ENCODE measurements around the gene SNX18.
"Not testable (repeated sequence)": the region's sequence is repeated elsewhere in the genome, so short reads cannot be mapped to it uniquely, and the experiment has no call there.

Gene SNX18

DNA sequence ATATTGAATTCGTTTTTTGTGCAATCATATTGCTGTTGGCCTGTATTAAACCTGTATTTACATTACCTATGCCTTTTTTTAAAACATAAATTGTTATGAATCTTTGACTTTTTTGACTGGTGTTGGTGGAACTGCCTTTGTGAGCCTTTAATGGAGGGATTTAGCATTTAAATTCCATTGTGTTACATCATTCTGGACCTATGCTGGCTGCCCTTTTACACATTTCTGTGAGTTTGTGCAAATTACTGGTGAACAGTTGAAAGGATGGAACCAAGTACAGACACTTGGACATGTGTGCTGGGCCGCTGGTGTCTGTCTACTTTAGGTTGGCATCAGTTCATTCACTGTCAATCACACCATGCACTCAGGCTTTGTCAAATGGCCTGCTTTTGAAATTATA is 3.4 kb downstream of the SNX18 start:
- no peak for DNase-seq

DNA sequence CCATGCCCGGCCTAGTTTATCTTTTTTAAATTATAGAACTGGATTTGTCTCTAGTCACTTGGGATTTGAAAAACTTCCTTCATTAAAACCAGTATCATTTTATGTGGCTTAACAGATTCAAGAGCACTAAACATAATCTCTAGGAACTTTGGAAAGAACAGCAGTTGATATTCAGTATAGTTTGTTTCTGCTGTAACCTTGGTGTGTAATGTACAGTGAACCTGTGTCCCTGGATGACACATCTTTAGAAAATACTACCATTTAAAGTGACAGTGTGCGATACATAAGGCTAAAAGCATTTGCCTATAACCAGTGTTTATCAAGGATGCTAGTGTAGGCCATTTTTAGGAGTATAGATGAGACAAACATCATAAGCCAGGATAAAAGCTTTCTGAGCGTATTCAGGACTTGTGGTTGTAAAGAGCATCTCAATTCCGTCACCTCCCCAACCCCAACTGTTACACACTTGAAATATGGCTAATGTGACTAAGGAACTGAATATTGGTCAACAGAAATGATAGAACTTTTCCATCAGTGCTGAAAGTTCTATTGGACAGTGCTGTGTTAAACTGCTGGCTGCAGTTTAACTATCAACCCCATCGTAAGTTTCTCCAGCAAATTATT is 4.4 kb downstream of the SNX18 start:
- DNase-seq = no peak

DNA sequence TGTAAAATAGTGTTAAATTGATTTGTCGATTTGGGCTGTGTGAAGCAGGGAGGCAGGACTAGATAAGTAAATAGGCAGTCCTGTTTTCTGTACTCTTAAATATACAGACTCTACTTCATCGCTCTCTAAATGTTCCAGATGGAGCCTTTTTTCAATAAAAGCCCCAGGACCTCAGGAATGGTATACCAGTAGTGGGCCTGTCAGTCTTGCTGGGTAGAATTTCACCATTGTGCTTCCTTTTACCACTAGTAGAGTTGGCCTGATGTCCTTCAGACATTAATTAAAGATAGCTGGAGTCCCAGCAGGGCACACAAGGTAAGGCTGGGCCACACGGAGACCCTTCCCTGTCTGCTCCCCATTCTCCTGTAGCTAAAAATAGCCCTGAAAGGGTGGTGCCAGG is 6.0 kb downstream of the SNX18 start:
- DNase-seq = no peak

DNA sequence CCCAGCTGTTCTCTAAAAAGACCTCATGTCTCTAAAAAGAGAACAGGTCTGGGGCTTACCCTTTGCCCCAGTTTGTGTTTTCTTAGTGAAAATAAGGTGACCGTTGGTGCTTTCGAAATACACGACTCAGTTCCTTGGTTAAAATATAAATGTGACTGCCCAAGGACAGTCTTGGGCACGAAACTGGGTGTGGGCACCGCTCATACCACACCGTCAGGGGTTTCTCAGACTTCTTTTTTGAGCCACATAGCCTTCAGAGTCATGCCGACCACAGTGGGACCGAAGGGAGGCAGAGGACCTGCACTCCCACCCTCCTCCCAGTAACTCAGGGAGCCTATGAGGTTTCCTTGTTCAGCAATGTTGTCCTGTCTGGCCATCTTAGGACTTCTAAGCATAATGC is 6.5 kb downstream of the SNX18 start:
- DNase-seq = no peak

DNA sequence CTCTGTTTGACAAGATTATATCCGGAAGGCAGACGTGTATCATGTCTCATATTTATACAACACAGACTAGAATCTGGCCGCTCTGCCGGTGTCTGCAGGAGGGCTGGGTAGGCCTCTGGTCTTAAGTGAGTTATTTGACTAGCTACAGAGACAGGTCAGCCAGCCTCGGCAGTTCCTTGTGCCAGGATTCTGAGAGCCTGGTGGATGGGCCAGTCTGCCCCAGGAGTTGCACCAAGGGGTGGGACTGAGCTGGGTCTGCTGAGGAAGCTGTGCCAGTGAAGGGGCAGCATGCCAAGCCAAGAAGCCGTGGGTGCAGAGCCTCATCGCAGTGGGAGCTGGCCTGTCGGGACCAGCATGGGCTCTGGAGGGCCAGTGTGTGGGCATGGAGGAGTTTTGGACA is 7.1 kb downstream of the SNX18 start:
- DNase-seq = no peak

- DNase-seq = no peak
Measured at GRCh38 chr5:54525261-54525660, 7.7 kb downstream of the SNX18 start.

DNA sequence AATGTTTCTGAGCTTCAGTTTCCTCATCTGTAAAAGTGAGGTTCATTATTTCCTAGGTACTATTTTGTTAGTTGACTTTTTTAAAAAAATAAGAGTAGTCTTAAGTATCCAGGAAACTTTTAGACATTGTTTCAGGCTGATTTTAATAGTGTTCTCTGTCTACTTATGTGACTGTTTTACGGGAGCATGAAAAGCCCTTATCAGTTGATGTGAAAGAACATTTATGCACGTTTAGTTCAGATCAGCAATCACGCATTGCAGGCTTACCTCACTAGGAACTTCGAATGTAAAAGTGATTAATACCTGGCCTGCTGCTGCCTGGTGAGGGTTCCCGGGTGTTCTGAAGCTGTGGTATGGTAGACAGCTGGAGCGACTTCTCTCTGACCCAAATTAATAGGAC is 8.1 kb downstream of the SNX18 start:
- no peak for DNase-seq

DNA sequence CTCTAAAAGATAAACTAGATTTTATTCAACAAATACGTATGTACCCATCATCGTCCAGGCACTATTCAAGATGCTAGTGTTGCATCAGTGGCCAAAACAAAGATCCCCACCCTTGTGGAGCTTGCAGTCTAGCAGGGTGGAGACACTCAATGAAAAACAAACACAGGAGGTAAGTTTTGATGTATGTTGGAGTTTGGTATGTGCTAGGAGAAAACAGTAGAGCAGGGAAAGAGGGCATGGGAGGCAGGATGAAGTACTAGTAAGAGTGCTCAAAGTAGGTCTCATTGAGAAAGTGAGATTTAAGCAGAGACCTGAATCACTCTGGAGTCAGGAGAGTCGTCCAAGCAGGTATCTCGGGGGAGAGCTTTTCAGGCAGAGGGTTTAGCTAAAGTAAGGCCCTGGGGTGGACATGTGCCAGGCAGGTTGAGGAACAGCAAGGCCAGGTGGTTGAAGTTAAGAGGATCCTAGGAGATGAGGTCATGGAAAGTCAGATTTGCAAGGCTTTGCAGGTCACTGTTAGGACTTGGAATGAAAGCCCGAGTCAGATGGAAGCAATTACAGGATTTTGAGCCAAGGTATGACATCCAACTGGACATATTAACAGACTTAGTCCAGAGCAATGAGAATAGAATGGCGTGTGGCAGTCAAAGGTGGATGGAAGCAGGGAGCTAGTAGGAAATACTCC is 9.2 kb downstream of the SNX18 start:
- DNase-seq = no peak

- DNase-seq = no peak
Measured at GRCh38 chr5:54528633-54529209, 11.2 kb downstream of the SNX18 start.

DNA sequence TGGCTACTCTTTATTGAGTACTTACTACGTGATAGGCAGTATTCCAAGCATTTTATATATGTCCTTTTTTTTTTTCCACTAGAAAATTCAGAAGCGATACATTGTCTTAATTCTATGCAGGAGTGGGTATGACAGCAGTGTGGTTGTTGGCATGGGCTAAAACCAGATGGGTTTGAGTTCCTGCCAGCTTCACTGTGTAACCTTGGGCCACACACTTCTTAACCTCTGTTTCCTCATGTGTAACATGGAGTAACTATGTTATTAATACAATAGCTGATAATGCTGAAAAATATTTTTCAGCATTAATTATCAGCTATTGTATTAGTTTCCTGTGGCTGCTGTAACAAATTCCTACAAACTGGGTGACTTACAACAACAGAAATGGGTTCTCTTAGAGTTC is 12.0 kb downstream of the SNX18 start:
- no peak for DNase-seq

GRCh38 chr5:54531546-54531945 is 14.0 kb downstream of the SNX18 start:
- no peak for DNase-seq

DNA sequence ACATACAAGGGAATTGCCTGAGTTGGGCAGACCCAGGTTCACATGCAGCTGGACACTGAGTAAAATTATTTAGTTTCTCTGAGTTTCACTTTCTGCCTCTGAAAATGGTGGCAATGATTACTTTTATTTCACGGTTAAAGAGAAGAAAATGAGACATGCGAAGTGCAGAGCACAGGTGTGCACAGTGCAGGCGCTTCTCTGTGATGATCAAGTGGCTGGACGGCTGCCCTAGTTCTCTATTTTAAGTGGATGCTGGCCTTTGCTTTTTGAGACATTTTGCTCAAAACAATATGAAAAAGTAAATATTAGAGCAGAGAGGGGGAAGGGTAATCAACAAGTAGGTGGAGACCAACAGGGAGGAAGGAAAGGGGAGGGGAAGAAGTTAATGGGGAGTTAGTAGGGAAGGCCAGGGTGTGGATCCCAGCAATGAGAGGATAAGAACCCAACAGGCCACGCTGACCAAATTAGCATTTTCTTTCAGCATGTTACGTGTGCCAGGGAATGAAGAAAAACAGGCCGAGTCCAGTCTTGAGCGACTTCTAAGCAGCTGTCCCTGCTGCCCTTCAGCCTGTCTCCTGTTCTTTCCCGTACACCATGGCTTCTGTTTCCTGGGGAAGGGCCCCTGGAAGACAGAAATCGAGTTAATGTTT is 16.1 kb downstream of the SNX18 start:
- no peak for DNase-seq

DNA sequence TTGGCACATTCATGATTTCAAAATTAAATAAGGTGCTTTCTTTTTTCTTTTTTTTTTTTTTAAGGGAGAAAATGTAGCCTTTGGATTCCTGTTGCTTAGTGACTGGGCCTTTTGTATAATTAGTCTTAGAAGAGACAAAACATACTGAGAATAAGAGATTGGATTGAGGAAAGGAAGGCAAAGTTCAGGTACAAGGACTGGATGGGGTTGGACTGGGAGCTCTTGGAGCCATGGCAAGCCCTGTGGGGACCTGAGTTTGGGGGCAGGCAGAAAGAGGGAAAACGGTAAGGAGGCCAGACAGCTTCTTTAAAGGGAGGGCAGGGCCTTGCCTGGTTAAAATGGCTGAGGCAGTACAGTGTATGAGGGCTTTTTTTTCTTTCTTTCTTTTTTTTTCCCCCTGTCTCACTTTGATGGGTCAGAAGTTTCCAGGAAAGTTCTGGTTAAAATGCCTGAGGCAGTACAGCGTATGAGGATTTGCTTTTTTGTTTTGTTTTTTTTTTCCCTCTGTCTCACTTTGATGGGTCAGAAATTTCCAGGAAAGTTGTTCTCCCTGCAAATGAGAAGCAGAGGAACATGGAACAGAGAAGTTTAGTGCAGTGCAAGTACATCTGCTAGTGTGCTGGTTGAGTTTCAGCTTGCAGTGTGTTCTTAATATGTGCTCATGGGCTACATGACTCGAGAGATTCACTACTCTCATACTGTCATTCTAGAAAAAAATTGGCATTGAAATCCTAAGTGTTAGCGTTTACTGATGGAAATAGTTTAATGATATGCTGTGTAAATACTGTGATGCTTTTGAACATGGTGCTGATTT is 16.8 kb downstream of the SNX18 start:
- DNase-seq = no peak

GRCh38 chr5:54535149-54535844 is 17.7 kb downstream of the SNX18 start:
- no peak for DNase-seq

- DNase-seq = not testable (repeated sequence)
Measured at GRCh38 chr5:54536375-54536774, 18.8 kb downstream of the SNX18 start.

DNA sequence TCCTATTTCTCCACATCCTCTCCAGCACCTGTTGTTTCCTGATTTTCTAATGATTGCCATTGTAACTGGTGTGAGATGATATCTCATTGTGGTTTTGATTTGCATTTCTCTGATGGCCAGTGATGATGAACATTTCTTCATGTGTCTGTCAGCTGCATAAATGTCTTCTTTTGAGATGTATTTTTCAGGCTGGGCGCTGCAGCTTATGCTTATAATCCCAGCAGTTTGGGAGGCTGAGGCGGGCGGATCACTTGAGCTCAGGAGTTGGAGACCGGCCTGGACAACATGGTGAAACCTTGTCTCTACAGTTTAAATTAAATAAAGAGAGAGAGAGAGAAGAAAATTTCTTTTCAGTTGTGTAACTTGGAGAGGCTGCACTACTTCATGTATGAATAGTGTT is 19.3 kb downstream of the SNX18 start:
- not testable (repeated sequence) for DNase-seq

DNA sequence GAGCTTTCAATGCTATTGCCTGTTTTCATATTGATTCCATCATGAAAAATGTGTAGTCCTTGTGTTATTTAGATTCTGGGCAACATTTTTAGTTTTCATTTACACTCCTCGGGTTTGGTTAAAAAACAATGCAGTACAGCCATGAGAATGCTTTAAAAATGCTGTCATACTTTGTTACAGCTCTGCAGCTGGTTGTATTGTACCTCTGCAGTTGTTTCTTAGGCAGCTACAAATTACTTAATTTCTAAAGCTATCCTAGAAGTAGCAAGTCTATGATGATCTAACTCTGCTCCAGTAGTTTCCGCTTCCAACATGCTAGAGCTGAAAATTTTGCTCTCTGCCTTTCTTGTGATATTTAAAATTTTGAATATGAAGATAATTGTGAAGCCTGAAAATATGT is 20.2 kb downstream of the SNX18 start:
- DNase-seq = no peak

DNA sequence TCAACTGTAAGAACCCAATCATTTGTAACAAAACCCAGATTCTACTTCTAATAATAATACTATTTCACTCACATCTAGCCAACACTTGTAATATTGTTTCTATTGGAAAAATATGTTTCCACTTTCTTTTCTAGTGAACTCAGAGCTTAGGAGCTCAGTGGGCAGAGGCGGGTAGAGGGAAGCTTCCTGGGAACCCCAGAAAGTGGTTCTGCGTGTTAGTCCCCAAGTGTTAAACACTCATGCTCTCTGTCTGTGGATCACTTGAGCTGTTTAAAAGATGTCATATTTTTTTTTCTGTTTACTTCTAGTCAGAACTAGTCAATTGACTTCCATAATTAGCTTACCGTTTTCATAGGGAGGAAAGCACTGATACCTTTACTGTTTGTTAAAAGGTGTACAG is 20.6 kb downstream of the SNX18 start:
- no peak for DNase-seq

GRCh38 chr5:54539001-54539400 is 21.4 kb downstream of the SNX18 start:
- no peak for DNase-seq

DNA sequence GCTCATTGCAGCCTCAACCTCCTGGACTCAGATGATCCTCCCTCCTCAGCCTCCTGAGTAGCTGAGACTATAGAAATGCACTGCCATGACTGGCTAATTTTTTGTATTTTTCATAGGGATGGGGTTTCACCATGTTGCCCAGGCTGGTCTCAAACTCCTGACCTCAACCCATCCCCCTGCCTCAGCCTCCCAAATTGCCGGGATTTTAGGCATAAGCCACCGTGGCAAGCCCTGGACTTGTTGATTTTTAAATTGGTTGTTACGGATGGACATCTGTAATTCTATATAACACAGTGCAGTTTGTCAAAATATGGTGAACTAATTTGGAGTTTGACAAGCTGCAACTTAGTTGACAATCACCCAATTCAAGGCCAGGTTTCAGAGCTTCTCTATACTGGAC is 22.7 kb downstream of the SNX18 start:
- DNase-seq = no peak

DNA sequence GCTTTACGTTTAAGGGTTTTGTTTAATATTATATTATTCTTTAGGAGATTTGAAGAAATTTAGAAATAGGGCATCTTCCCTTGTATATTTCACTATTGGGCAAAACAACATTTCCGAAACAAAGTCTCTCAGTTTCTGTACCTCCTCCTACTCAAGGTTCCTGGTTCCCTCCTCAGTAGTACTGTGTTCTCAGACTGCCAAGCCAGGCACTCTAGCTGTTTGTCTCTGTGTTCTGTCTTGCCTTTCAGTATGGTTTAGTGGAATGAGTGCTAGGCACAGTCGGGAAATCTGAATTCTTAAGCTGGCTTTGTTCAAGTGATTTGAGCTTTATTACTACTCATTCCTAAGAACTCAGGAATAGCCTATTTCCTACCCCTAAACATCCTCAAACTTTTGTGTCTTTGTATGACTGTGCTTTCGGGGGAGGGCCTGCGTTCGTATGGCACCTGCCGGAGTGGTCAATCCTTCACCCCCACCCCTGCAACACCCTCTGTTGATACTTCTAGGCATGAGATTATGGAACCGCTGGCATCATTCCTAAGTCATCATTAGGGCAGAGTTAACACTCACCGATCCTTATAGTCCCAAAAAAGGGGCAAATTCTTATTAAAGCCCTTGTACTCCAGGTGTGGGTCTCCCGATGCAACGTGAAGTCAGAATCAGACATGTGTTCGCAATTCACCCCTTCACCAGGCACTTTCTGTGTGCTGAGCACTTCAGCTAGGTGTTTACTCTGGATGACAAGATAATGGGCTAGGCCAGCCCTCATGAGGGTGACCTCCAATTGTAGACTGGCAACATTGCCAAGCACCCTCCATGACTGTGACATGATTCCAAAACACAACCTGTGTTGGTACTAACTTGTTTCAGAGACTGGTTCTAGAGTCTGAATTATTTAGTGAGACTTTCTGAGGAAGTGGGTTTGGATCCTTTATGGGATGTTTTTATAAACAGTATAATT is 24.5 kb downstream of the SNX18 start:
- DNase-seq = no peak
